AG04450 (cell line): ENCODE data around the gene DOCK4. TPM values are rescaled to one million over a fixed set of nuclear protein-coding genes. Genes with fewer than 3 reads are reported as not detected.

ENCODE experiments used
- CTCF ChIA-PET: fragments of 300-600, 350-600 bp; formaldehyde crosslinking; extraction: SDS; loops from one replicate; lab custom pipeline; 2022; ENCODE audit warnings: antibody characterized with exemption, inconsistent platforms; lab: Charles Lee
- POLR2A ChIA-PET: fragments of 350-600 bp; formaldehyde crosslinking; extraction: SDS; loops from one replicate; lab custom pipeline; 2021; ENCODE audit warnings: antibody characterized with exemption, inconsistent platforms; lab: Yijun Ruan, JAX
- DNase-seq: peaks from one replicate; pipeline ENCODE4 v3.0.0-alpha.2; 2011; ENCODE audit warnings: low read depth, low spot score
- H3K27ac ChIP-seq: one replicate; pipeline ENCODE4 v1.5.1; 2012; ENCODE audit warnings: low read depth, low read length, control low read depth
- H3K27me3 ChIP-seq: one replicate; pipeline ENCODE4 v1.6.0; 2012; ENCODE audit warnings: low read length; ENCODE audit not compliant: control insufficient read depth, insufficient read depth
- H3K4me3 ChIP-seq: 2 replicates; pipeline ENCODE4 v1.5.1; 2011; ENCODE audit warnings: mild to moderate bottlenecking, low read depth, low read length, control low read depth
- H3K9me3 ChIP-seq: 2 replicates; pipeline ENCODE4 v1.5.1; 2012; ENCODE audit warnings: low read length; ENCODE audit not compliant: control insufficient read depth, insufficient read depth
- CTCF ChIP-seq: IDR thresholded peaks from 2 replicates; pipeline ENCODE4 v1.5.1; 2011; ENCODE audit warnings: low read depth, low read length, control low read depth, inconsistent platforms
- polyA plus RNA-seq: library from polyadenylated mRNA; depleted of rRNA; stranded (reverse); fragments of >200 nt; gene quantifications from 2 replicates; pipeline ENCODE4 v1.2.3, GENCODE V29; 2011

The DOCK4 gene
- polyA plus RNA-seq, 1 experiment, result 12.6 TPM

GRCh38 chr7:112236597-112236996, 30.4 kb upstream of the DOCK4 start:
- Histone ChIP-seq H3K9me3 (no peaks in the 10 kb centered on the region), H3K27me3 (no peaks in the 10 kb centered on the region), H3K27ac (no peak overlapping the region), H3K4me3 (no peak overlapping the region)
- POLR2A ChIA-PET, result no interaction called here
- CTCF ChIA-PET, result no interaction called here
- no peak for TF ChIP-seq CTCF
- no peak for DNase-seq

DNA sequence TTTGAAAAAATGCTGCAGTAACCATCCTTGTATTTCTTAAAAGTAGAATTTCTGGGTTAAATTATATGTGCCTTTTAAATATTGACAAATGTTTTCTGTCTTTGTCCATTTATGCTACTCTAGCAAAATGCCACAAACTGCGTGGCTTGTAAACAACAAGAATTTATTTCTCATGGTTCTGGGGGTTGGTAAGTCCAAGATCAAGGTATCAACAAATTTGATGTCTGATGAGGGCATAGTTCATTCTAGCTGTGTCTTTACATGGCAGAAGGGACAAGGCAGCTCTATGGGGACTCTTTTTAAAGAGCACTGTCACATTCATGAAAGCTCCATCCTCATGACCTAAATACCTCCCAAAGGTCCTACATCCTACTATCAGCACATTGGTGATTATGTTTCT, 27.9 kb upstream of the DOCK4 start:
- H3K27me3 ChIP-seq, result no peaks in the 10 kb centered on the region
- TF ChIP-seq CTCF, result no peak
- ChIA-PET POLR2A (no interaction called here), CTCF (no interaction called here)
- DNase-seq, result no peak
- H3K4me3 ChIP-seq, result no peak overlapping the region
- no peaks in the 10 kb centered on the region for H3K9me3 ChIP-seq
- no peak overlapping the region for H3K27ac ChIP-seq

GRCh38 chr7:112233048-112233697, 27.0 kb upstream of the DOCK4 start:
- ChIA-PET CTCF (no interaction called here), POLR2A (no interaction called here)
- DNase-seq, result no peak

DNA sequence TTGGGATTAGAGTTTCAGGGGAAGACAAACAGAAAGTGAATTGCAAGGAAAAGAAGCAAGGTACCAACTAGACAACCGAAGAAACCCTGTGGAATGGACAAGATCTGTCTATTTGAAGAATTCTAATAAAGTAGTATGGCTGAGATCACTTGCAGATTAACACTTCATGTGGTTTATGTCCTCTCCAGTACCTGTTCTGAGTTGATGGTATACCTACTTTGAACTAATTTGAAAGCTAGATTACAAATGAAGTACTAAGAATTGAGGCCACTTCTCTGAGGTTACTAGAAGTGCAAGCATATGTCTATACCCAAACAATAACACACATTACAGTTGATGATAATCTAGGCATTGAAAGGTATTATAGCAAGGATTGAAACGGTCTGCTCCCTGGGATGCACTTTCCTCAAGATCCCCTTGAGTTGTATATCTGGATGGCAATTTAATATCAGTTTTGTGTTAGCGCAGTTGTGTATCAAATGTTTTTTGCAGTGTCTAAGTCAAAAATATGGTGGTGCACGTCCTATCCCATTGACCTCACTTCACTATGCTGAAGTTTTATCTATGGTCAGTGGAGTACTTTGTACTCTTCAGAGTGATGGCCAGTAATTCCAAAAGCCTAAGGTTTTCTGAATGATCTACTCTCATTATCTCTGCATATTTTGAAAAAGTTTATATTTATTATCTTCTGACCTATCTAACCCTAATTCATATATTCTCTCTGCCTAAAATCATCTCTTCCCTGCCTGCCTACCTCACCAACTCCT, 26.2 kb upstream of the DOCK4 start:
- no peaks in the 10 kb centered on the region for H3K9me3 ChIP-seq
- no peak overlapping the region for H3K27ac ChIP-seq
- H3K4me3 ChIP-seq, result no peak overlapping the region
- ChIA-PET POLR2A (no interaction called here), CTCF (no interaction called here)
- no peak for TF ChIP-seq CTCF
- DNase-seq, result no peak
- no peaks in the 10 kb centered on the region for H3K27me3 ChIP-seq

More at GRCh38 chr7:112233048-112233697, 27.0 kb upstream of the DOCK4 start:
- H3K27ac ChIP-seq, result no peak overlapping the region
- no peaks in the 10 kb centered on the region for H3K9me3 ChIP-seq
- no peaks in the 10 kb centered on the region for H3K27me3 ChIP-seq
- no peak overlapping the region for H3K4me3 ChIP-seq
- no peak for TF ChIP-seq CTCF

- Histone ChIP-seq H3K4me3 (no peak overlapping the region), H3K27me3 (no peaks in the 10 kb centered on the region), H3K9me3 (no peaks in the 10 kb centered on the region), H3K27ac (no peak overlapping the region)
- no peak for DNase-seq
- CTCF ChIA-PET, result no interaction called here
- POLR2A ChIA-PET, result no interaction called here
- no peak for TF ChIP-seq CTCF
Observed at GRCh38 chr7:112228632-112229031, 22.4 kb upstream of the DOCK4 start.
